Breast epithelium (tissue), 4 donors: ENCODE data around the gene ATF3. TPM values are rescaled to one million over a fixed set of nuclear protein-coding genes. Genes with fewer than 3 reads are reported as not detected.

ENCODE experiments used
- DNase-seq, 2 donors: peaks; one replicate each; pipeline ENCODE4 v3.0.0-alpha.2; 2019; ENCODE audit warnings: low spot score in 2 of 2
- H3K27ac ChIP-seq, 2 donors: fragments of 200-600 bp; sonication (generic) in 1 of 2; one replicate each; pipeline ENCODE4 v1.5.1; 2016 to 2019; ENCODE audit warnings: mild to moderate bottlenecking in 1 of 2
- H3K27me3 ChIP-seq, 2 donors: fragments of 200-600 bp; sonication (generic) in 1 of 2; one replicate each; pipeline versions ENCODE4 v1.5.1 to v1.6.0; 2017 to 2019; ENCODE audit warnings: control low read depth in 1 of 2, mild to moderate bottlenecking in 1 of 2
- H3K36me3 ChIP-seq: fragments of 200-600 bp; one replicate; pipeline ENCODE4 v1.5.1; 2019
- H3K4me1 ChIP-seq, 2 donors: fragments of 200-600 bp; sonication (generic); one replicate each; pipeline ENCODE4 v1.5.1; 2016 to 2019; ENCODE audit warnings: control low read depth in 1 of 2
- H3K4me3 ChIP-seq, 3 donors: fragments of 200-600 bp; sonication (generic); 1 replicate in 2 of 3; 2 replicates in 1 of 3; pipeline ENCODE4 v1.5.1; 2016 to 2019; ENCODE audit warnings: mild to moderate bottlenecking in 3 of 3, moderate library complexity in 2 of 3
- H3K9me3 ChIP-seq, 2 donors: fragments of 200-600 bp; sonication (generic) in 1 of 2; one replicate each; pipeline ENCODE4 v1.5.1; 2016 to 2019; ENCODE audit warnings: control low read depth in 1 of 2
- POLR2A ChIP-seq: fragments of 450-650 bp; IDR thresholded peaks from one replicate; pipeline ENCODE4 v1.6.1; 2016; ENCODE audit warnings: antibody characterized with exemption, mild to moderate bottlenecking, moderate library complexity
- POLR2AphosphoS5 ChIP-seq, 3 donors: sonication (generic); formaldehyde crosslinking; IDR thresholded peaks; one replicate each; pipeline ENCODE4 v1.6.1; 2017; ENCODE audit warnings: antibody characterized with exemption in 3 of 3
- intact Hi-C: fragments of 100-400 bp; cut with DNase I; formaldehyde crosslinking; loops from one replicate; pipeline ENCODE4 v1.15.1; 2023; ENCODE audit warnings: low total_unique reads
- total RNA-seq, 3 donors: library from RNA; depleted of rRNA; stranded (reverse); fragments of >200 nt; gene quantifications; one replicate each; pipeline ENCODE4 v1.1.0, GENCODE V29; 2016
- TF ChIP-seq, protein P1 (sequence below), 3 donors: fragments of 450-650 bp; IDR thresholded peaks; one replicate each; pipeline ENCODE4 v1.5.1; 2016 to 2017; ENCODE audit warnings: antibody characterized with exemption in 3 of 3, mild to moderate bottlenecking in 3 of 3, moderate library complexity in 3 of 3

The ATF3 gene
- total RNA-seq, 3 donors from 2014 or later: 6.7 to 90.9 (median 26.9) TPM

DNA sequence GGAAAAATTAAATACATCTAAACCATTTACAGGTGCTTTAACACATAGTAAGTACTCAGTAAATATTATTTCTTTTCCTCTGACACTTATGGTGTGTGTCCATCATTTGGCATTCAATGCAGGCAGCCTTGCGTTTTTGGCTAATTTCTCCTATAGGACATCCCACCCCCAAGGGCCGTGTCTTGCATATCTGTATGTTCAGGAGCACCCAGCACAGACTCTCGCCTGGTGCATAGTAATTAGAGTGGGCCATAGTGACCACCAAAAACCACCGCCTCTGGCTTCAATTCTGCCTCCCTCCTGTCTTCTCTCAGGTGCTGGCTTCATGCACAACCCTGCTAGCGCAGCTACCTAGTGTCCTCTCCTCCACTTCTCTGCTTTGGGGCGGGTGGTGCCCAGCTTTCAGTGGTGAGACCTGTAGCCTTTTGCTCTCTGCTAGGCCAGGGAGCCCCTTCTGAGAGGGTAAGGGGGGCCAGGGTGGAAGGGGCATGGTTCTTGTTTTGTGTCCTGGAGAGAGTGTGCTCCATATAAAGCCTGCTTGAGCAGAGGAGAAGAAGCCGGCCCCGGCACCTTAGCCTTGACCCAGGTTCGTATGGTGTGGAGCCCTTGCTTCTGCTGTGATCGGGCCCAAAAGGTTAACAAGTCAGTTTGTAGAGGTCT, 57.7 kb downstream of the ATF3 start:
- no peaks in the 10 kb centered on the region for H3K9me3 ChIP-seq

DNA sequence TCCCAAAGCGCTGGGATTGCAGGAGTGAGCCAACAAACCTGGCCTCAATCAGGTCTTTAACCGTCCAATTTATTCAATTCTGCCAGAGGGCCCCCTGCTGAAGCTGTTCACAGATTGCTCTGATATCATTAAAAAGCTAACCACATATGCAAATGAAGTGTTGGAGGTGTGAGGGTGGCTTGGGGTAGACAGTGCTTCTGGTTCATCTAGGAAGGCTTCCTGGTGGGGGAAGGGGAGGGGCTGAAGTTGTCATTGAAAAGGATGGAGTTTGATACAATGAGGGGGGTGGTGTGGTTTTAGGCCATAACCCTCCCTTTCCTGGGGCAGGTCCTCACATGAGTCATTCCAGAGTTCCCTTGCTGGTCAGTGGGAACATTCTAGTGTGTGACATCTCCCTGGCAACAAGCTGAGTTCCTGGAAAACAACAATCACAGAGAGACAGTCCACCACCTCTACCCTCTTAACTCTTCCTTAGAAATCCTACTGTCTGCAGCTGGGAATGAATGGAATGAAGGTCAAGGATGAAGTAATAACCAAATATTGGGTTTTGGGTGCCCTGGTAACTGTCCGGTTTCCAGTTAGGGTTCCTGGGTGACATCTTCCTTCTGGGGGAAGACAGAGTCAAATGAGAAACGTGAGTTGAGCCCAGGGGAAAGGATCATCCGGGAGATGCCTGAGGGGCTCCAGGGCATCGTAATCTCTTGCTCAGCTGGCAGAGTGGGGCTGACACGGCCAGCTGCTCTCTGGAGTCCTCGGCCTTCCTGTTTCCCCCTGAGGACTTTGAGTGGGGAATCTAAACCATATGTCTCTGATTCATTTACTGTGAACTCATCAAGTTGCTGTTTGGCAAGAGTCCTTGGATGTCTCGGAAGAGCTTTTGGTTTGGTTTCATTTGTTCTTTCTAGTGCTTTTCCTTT, 58.9 kb downstream of the ATF3 start:
- intact Hi-C loops: no loop called here

More for the DNA sequence above, 57.7 kb downstream of the ATF3 start:
- intact Hi-C loops: no loop called here
- TF ChIP-seq POLR2A (no peak), POLR2AphosphoS5 (IDR thresholded peaks at IDR 0.05) (no peak)
- TF ChIP-seq, protein P1, sequence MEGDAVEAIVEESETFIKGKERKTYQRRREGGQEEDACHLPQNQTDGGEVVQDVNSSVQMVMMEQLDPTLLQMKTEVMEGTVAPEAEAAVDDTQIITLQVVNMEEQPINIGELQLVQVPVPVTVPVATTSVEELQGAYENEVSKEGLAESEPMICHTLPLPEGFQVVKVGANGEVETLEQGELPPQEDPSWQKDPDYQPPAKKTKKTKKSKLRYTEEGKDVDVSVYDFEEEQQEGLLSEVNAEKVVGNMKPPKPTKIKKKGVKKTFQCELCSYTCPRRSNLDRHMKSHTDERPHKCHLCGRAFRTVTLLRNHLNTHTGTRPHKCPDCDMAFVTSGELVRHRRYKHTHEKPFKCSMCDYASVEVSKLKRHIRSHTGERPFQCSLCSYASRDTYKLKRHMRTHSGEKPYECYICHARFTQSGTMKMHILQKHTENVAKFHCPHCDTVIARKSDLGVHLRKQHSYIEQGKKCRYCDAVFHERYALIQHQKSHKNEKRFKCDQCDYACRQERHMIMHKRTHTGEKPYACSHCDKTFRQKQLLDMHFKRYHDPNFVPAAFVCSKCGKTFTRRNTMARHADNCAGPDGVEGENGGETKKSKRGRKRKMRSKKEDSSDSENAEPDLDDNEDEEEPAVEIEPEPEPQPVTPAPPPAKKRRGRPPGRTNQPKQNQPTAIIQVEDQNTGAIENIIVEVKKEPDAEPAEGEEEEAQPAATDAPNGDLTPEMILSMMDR (IDR thresholded peaks at IDR 0.05): no peak
- no peaks in the 10 kb centered on the region for H3K4me1 ChIP-seq
- H3K27ac ChIP-seq: no peak overlapping the region
- H3K27me3 ChIP-seq: no peaks in the 10 kb centered on the region
- no peak for DNase-seq
- H3K36me3 ChIP-seq: no peaks in the 10 kb centered on the region
- H3K4me3 ChIP-seq: no peak overlapping the region

DNA sequence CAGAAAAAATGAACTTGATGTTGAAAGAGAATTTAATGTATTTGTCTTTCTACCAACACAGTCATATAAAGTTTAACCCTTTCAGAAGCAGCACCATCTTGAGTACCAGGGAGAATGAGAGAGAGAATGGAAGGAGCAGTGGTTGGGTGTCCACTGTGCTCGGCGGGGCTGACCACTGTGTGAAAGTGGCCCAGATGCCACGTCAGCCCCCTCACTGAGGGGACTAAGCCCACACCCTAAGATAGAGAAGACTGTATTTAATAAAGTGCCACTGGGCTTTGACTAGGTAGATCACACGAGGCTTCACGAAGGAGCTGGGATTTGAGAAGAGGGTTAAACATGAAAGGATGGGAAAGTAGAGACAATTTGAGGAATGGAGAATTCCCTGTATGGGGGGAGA, 59.9 kb downstream of the ATF3 start:
- TF ChIP-seq, protein P1 (IDR thresholded peaks at IDR 0.05): no peak
- TF ChIP-seq POLR2A: no peak
- no peak for TF ChIP-seq POLR2AphosphoS5 (IDR thresholded peaks at IDR 0.05)
- Histone ChIP-seq H3K27ac (peak overlapping the region; percentile 73 to 95), H3K4me1 (no peaks in the 10 kb centered on the region), H3K27me3 (no peaks in the 10 kb centered on the region), H3K4me3 (no peak overlapping the region), H3K36me3 (no peaks in the 10 kb centered on the region), H3K9me3 (no peaks in the 10 kb centered on the region)
- intact Hi-C loops: no loop called here
- DNase-seq: no peak

More for the DNA sequence above, 58.9 kb downstream of the ATF3 start:
- peak overlapping the region in 2 of 3 donors; percentile 5 to 52 for H3K4me3 ChIP-seq
- TF ChIP-seq POLR2AphosphoS5 (IDR thresholded peaks at IDR 0.05) (peak in 2 of 3 donors; percentile 67 to 68), POLR2A (no peak)
- TF ChIP-seq, protein P1 (IDR thresholded peaks at IDR 0.05): no peak
- no peaks in the 10 kb centered on the region for H3K9me3 ChIP-seq
- no peaks in the 10 kb centered on the region for H3K36me3 ChIP-seq
- no peaks in the 10 kb centered on the region for H3K27me3 ChIP-seq
- H3K4me1 ChIP-seq: no peaks in the 10 kb centered on the region
- peak overlapping the region; percentile 73 to 95 for H3K27ac ChIP-seq
- DNase-seq: peak in 1 of 2 donors; percentile 61

DNA sequence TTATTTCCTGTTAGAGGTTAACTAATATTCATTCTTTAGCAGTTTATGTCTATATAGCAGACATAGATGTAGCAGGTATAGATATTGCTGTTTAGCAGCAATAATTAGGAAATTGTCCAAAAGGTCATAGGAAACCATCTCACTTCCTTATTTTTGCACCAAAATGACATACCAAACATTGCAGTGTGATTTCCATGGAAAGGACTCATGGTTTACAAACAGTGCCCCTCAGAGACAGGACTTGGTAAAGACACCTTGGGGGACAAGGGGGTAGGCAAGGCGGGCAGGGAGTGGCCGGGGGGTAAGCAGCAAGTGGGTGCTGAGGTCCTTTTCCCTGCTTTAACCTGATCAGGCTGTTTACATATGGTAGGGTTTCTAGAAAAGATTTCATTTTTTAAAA, 60.5 kb downstream of the ATF3 start:
- H3K27me3 ChIP-seq: no peaks in the 10 kb centered on the region
- H3K4me1 ChIP-seq: no peaks in the 10 kb centered on the region
- TF ChIP-seq POLR2AphosphoS5 (IDR thresholded peaks at IDR 0.05) (no peak), POLR2A (no peak)
- TF ChIP-seq, protein P1 (IDR thresholded peaks at IDR 0.05): no peak
- no peak overlapping the region for H3K4me3 ChIP-seq
- no peaks in the 10 kb centered on the region for H3K36me3 ChIP-seq
- no peak for DNase-seq
- H3K27ac ChIP-seq: no peak overlapping the region
- H3K9me3 ChIP-seq: no peaks in the 10 kb centered on the region
- intact Hi-C loops: no loop called here

DNA sequence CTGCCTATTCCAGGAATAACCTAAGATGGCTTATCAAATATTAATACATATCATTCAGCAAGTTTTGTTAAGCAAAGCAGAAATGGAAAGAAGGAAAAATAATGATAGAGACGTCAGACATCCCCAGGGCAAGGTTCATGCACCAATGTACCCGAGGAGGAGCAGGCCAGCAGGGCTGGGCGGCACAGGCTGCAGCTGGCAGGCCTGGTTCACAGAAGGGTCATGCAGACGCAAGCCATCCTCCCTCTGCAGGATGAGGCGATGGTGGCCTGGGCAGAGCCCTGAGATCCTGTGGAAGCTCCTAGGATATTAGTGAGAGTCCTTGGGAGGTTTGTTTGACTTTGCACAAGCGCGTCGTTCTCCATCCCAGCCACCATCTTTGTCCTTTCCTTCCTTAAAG, 61.0 kb downstream of the ATF3 start:
- Histone ChIP-seq H3K27ac (no peak overlapping the region), H3K27me3 (no peaks in the 10 kb centered on the region), H3K9me3 (no peaks in the 10 kb centered on the region), H3K4me1 (no peaks in the 10 kb centered on the region), H3K4me3 (no peak overlapping the region), H3K36me3 (no peaks in the 10 kb centered on the region)
- intact Hi-C loops: no loop called here
- TF ChIP-seq, protein P1 (IDR thresholded peaks at IDR 0.05): no peak
- no peak for TF ChIP-seq POLR2A
- TF ChIP-seq POLR2AphosphoS5 (IDR thresholded peaks at IDR 0.05): no peak
- DNase-seq: no peak
